Brain pericyte (primary cell): ENCODE measurements around the gene GDPD3.
"Not testable (repeated sequence)": the region's sequence is repeated elsewhere in the genome, so short reads cannot be mapped to it uniquely, and the experiment has no call there.

Source experiments
- DNase-seq: peaks from one replicate; pipeline ENCODE4 v3.0.0-alpha.2; 2012; ENCODE audit warnings: low read depth, low spot score

The GDPD3 gene

GRCh38 chr16:30113031-30113710 lies at the start of gene GDPD3:
Gene GDPD3, minus strand, starts transcription at chr16:30113537. Its CDS starts 59 bp downstream, at chr16:30113478.
- no peak for DNase-seq

DNA sequence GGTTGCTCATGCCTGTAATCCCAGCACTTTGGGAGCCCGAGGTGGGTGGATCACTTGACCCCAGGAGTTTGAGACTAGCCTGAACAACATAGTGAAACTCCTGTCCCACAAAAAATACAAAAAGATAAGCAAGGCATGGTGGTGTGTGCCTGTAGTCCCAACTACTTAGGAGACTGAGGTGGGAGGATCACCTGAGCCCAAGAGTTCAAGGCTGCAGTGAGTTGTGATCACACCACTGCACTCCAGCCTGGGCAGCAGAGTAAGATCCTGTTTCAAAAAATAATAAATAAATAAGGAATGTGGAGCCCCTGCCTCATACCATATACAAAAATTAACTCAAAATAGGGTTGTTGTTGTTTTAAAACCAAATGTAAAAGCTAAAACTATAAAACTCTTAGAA lies 43.9 kb upstream of the GDPD3 start:
- DNase-seq: no peak

- DNase-seq: no peak
Observed at GRCh38 chr16:30155188-30155587, 41.9 kb upstream of the GDPD3 start.

DNA sequence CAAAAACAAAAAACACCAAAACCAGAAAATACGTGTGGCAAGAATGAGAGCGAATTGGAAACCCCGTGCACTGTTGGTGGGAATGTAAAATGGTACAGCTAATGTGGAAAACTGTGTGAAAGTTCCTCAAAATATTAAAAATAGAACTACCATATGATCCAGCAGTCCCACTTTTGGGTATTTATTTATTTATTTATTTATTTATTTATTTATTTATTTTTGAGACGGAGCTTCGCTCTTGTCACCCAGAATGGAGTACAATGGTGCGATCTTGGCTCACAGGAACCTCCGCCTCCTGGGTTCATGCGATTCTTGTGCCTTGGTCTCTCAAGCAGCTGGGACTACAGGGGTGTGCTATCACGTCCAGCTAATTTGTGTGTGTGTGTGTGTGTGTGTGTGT lies 39.2 kb upstream of the GDPD3 start:
- no peak for DNase-seq

DNA sequence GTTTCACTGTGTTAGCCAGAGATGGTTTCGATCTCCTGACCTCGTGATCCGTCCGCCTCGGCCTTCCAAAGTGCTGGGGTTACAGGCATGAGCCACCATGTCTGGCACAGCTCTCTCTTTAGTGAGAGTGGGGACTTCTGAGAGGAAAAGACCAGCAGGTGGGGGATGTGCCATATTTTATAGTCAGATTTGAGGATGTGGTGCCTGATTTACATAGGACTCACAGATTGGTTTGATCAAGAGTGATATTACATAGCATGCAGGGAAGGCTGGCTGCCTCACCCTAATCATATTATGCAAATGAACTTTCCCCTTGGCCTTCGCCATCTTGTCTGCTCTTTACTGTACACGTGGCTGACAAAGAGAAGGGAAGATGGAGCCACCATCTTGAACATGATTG lies 37.8 kb upstream of the GDPD3 start:
- DNase-seq: no peak

DNA sequence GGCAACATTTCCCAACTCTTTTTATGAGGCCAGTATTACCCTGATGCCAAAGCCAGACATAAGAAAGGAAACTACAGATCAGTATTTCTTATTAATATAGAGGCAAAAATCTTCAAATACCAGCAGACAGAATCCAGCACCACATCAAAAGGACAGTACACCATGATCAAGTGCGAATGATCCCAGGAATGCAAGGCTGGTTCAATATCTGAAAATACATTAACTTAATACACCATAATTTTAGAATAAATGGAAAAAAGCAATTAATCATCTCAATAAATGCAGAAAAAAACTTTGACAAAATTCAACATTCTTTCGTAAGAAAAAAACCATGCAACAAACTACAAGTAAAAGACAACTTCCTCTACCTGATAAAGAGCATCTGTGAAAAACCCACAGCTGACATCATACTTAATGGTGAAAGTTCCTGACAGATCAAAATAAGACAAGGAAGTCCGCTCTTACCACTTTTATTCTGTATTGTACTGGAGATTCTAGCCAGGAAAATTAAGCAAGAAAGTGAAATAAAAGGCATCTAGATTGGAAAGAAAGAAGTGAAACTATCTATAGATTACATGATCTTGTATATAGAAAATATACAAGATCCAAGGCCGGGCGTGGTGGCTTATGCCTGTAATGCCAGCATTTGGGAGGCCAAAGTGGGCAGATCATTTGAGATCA lies 36.1 kb upstream of the GDPD3 start:
- DNase-seq: no peak

GRCh38 chr16:30147843-30148510 lies 34.6 kb upstream of the GDPD3 start:
- DNase-seq: no peak

DNA sequence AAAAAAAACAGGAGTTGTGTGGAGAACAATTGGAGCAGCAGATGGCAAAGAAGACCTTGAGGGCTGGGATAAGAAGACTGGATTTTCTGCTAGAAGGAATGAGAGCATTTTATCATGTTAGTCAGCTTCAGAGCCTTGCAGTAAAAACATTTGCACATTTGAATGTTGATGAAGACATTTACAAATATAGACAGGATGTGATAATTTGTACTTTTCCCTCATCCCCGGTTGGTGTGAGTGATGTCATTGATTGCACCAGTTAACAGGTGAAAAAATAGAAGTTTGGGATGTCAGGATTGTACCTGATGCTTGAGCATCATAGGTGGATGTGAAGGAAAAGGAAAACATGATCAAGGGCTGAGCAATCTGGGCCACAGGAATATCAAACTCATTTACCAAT lies 32.3 kb upstream of the GDPD3 start:
- DNase-seq: no peak

DNA sequence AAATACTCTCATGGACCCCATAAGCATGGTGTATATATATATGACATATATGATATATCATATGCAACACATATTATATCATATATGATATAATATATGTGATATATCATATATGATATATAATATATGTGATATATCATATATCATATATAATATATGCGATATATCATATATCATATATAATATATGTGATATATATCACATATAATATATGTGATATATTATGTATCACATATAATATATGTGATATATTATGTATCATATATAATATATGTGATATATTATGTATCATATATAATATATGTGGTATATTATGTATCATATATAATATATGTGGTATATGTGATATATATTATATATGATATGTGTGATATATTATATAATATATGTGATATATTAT lies 31.6 kb upstream of the GDPD3 start:
- DNase-seq: no peak

DNA sequence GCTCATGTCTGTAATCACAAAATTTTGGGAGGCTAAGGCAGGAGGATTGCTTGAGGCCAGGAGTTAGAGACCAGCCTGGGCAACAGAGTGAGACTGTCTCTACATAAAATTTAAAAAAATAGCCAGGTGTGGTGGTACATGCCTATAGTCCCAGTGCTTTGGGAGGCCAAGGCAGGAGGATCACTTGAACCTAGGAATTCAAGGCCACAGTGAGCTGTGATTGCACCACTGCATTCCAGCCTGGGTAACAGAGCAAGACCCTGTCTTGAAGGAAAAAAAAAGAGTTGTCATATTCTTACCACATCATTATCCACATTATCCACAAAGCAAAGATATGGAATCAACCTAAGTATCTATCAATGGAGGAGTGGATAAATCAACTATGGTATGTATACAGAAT lies 30.7 kb upstream of the GDPD3 start:
- DNase-seq: no peak

DNA sequence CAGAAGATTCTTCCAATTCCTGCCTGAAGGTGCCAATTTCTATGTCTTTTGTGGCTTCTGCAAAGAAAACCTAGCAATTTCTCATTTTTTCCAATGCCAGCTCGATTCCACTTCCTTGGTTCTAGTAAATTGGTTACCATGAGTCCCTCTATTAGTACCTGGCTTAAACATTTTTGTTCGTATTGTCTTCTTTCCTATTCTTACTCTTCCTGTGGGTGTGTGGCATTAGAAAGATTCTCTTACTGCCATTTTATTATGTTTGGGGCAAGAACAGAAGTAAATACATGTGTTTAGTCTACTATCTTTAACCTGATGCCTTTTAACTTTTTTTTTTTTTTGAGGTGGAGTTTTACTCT lies 30.0 kb upstream of the GDPD3 start:
- DNase-seq: no peak

DNA sequence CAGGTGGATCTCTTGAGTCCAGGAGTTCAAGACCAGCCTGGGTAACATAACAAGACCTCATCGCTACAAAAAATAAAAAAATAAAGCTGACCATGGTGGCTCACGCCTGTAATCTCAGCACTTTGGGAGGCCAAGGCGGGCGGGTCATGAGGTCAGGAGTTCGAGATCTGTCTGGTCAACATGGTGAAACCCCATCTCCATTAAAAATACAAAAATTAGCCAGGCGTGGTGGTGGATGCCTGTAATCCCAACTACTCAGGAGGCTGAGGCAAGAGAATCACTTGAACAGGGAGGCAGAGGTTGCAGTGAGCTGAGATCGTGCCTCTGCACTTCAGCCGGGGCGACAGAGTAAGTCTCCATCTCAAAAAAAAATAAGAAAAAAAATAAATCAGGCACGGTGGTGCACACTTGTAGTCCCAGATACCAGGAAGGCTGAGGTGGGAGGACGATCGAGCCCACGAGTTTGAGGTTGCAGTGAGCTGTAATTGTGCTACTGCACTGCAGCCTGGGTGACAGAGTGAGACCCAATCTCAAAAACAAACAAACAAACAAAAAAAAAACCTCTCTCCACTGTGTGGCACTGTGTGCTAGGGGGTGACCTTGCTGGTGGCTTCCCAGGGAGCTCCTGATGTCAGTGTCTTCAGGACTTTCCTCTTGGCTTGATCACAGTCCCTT lies 29.5 kb upstream of the GDPD3 start:
- no peak for DNase-seq

- no peak for DNase-seq
Observed at GRCh38 chr16:30141750-30142149, 28.4 kb upstream of the GDPD3 start.

- no peak for DNase-seq
Observed at GRCh38 chr16:30139583-30140481, 26.5 kb upstream of the GDPD3 start.

GRCh38 chr16:30137897-30138296 lies 24.6 kb upstream of the GDPD3 start:
- DNase-seq: no peak

DNA sequence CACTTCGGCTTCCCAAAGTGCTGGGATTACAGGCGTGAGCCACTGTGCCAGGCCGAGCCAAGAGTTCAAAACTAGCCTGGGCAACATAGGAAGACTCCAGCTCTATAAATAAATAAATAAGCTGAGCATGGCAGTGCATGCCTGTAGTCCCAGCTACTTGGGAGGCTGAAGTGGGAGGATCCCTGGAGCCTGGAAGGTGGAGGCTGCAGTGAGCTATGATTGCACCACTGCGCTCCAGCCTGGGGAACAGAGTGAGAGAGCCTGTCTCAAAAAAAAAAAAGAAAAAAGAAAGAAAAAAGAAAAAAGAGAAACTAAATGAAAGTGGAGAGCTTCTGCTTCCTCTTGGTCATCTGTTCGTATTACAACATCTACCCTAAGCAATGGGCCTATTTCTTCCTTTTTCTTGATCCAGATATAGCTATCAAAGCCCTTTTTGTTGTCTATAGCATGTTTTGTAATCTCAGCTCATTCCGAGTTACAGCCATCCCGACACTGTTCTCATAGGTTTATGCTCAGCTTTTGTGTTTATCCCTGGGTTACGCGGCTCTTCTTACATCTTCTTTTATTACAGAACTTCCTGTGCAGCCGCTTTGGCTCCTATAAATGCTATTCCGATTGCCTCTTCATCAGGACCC lies 23.8 kb upstream of the GDPD3 start:
- DNase-seq: no peak

DNA sequence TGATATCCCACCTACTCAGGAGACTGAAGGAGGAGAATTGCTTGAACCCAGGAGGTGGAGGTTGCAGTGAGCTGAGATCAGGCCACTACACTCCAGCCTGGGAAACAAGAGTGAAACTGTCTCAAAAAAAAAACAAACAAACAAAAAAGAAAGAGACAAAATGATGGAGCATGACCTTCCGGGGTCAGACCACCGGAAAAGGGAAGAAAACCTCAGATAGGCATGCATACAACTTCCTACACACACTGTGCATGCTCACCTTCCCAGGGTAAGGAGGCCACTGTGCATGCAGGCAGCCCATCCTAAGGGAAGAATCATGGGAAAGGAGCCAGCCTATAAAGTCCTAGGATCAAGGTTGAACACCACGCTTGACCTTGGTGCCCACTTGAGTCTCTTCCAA lies 19.3 kb upstream of the GDPD3 start:
- no peak for DNase-seq

DNA sequence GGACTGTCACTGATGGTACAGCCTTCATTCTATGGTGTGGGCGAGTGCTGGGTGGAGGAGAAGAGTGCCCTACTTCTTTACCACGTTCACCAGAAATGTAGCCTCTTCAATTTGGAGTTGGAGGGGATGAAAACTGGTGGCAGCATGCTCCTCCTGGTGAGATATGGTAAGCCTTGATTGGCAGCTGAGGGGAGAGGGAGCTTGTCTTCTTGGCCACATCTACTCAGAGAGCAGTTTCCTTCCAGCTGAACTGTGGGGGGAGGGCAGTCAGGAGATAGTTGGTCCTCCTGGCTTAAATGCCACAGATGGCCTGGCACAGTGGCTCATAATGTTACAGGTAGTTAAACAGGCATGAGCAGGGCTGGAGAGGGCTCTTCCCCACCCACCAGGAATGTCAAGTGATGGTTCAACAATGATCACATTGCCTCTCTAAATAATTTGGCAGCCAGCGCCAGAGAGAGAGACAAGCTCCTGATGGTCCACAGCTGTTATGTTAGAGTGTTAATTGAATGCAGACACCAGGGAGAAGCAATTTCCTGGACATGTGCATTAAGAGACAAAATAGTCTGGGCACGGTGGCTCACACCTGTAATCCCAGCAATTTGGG lies 18.6 kb upstream of the GDPD3 start:
- DNase-seq: no peak

GRCh38 chr16:30127993-30128392 lies 14.7 kb upstream of the GDPD3 start:
- DNase-seq: no peak

DNA sequence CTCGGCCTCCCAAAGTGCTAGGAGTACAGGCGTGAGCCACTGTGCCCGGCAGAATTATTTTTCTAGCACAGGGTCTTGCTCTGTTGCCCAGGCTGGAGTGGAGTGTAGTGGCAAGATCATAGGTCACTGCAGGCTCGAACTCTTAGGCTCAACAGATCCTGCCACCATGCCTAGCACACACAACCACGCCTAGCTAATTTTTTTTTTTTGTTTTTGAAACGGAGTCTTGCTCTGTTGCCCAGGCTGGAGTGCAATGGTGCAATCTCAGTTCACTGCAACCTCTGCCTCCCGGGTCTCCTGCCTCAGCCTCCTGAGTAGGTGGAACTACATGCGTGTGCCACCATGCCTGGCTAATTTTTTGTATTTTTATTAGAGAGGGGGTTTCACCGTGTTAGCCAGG lies 12.4 kb upstream of the GDPD3 start:
- DNase-seq: not testable (repeated sequence)

DNA sequence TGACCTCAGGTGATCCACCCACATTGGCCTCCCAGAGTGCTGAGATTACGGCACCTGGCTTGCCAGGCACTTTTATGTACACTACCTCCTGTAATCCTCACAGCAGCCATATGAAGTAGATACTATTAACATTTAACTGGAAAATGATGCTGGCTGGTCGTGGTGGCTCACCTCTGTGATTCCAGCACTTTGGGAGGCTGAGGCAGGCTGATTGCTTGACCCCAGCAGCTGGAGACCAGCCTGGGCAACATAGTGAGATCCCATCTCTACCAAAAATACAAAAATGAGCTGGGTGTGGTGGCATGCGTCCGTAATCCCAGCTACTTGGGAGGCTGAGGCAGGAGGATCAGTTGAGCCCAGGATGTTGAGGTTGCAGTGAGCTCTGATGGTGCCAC lies 11.6 kb upstream of the GDPD3 start:
- no peak for DNase-seq
